ENCODE data around the gene ADAMTS15. TPM values are rescaled to one million over a fixed set of nuclear protein-coding genes. Genes with fewer than 3 reads are reported as not detected.

ADAMTS15 gene
- total RNA-seq, 1 donor: under 0.01 TPM

Other genes starting within 250 kb of the ADAMTS15 start
- gene ZBTB44, start 133.7 kb upstream of the ADAMTS15 start, total RNA-seq: 62.5 TPM
- gene ADAMTS8, start 20.0 kb upstream of the ADAMTS15 start, total RNA-seq: not detected

Measured in hematopoietic multipotent progenitor cell (in vitro differentiated cells).